Jurkat, Clone E6-1 (cell line): ENCODE data around the gene IPCEF1. TPM values are rescaled to one million over a fixed set of nuclear protein-coding genes. Genes with fewer than 3 reads are reported as not detected.

ENCODE experiments used
- DNase-seq: peaks from one replicate; pipeline ENCODE4 v3.0.0-alpha.2; 2011; ENCODE audit warnings: low read depth, low spot score
- H3K4me3 ChIP-seq: 2 replicates; pipeline ENCODE4 v1.5.1; 2011; ENCODE audit warnings: mild to moderate bottlenecking, low read length, control low read depth, moderate library complexity
- polyA plus RNA-seq: library from polyadenylated mRNA; unstranded; fragments of >200 nt; gene quantifications from one replicate; pipeline ENCODE4 v1.2.1, GENCODE V29; 2012; ENCODE audit warnings: missing spikeins; ENCODE audit not compliant: insufficient read length, insufficient read depth

IPCEF1 gene, protein sequence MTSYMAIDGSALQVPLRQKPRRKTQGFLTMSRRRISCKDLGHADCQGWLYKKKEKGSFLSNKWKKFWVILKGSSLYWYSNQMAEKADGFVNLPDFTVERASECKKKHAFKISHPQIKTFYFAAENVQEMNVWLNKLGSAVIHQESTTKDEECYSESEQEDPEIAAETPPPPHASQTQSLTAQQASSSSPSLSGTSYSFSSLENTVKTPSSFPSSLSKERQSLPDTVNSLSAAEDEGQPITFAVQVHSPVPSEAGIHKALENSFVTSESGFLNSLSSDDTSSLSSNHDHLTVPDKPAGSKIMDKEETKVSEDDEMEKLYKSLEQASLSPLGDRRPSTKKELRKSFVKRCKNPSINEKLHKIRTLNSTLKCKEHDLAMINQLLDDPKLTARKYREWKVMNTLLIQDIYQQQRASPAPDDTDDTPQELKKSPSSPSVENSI
- polyA plus RNA-seq = 2.0 TPM

DNA sequence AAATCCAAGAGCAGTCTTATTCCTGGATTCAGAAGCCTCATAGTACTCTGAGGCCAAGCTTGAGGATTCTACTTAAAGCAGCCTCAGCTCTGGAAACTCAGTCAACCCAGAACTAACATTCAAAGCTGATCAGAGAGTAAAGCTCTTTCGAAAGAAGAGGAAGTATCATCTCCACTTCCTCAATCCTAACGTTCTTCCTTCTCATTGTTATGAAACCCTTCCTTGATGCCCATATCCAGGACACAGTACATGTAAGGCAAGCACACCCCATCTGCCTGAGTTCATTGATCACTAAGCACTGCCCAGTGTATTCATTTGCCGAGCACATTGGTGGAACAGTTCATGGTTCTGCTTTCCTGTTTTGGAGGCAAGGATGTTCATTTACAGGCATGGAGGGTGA, at the start of gene IPCEF1:
TSS of gene IPCEF1 (minus strand) at position 114 of the 400 bp plus-strand sequence. CDS start 90,856 bp downstream, outside the sequence.
- H3K4me3 ChIP-seq = no peak within 1 kb of the TSS
- no peak for DNase-seq

DNA sequence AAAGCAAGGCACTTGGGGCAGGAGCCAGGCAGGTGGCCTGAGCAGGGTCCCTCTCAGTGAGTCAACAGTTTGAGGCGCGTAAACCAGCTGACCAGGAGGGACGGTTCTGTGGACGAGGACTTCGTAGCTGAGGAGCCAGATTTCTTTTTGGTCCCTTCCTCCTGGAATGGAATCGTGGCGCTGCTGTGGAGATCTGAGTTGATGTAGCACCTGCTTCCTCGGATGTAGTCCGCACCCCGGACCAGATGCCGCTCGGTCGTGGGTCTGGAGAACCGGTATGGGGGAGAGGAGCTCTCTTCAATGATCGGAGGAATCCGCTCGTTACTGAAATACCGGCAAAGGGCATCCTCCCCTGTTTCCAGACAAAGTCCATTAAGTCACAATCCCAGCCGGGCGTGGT, 49.7 kb upstream of the IPCEF1 start:
- no peak for DNase-seq
- no peak overlapping the region for H3K4me3 ChIP-seq

DNA sequence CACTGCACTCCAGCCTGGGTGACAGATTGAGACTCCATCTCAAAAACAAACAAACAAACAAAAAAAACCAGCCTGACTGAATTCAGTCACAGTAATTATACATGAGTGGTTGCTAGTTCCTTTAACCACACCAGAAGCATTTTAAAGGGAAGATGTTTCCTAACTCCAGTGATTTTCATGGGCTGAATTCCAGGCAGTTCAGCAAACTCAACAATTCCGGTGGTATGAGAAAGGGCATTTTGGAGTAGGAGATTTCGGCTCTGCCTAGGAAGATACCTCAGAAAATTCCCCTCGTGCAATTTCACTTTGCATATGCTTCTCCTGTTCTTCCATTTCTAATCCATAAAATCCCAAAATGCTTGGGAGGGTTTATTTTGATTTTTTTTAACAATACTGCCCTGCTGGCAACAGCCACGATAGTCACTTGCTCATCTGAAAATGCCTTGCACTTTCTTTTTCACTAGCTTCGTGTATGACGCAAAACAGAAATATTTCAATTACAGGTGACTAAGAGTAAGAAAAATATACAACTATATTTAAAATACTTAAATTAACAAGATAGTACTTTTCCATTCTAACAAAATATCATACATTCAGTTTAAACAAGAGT, 48.3 kb upstream of the IPCEF1 start:
- no peak for DNase-seq
- no peak overlapping the region for H3K4me3 ChIP-seq

DNA sequence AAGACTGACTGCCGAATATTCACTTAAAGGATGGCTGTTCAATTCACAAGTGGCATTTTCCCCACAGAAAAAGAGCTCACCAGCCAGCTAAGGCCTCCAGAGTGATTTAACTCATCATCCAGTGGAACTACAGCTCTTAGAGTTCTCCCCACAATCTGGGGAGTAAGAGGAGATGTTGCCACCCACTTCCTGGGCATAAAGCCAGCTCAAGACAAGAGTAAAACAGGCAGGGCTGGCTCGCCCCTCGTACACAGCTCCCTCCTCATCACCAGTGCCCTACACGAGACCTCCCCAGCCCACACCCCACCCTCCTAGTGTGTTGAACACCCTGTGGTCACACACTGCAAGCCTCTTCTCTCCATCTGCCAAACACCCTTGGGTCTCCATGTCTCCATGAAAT, 47.2 kb upstream of the IPCEF1 start:
- H3K4me3 ChIP-seq = no peak overlapping the region
- no peak for DNase-seq

DNA sequence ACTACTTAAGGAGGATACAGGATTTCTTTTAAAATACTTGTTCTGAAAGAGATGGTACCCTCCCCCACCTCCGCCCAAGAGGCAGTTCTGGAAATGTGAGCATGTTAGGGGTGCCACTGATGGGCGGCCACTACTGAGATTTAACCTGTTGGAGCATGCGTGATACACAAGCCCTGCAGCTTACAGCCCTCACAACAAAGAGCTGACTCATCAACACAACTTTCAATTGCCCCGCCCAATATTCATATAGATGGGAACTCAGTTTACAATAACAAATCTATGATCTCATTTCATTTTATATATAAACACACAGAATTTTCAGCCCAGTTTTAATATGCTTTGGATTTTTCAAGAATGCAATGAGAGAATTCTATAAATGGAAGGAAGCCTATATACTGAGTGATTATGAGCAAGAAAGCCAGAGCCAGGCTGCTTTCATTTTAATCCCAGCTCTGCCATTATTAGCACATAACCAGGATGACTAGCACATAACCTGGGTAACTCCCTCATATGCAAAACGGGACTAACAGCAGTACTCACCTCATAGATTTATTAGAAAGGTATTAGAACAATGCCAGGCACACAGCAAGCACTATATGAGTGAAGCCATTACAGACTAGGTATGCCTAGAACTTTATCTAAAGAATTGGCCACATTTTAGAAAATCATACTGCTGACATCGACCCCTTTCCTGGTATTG, 45.6 kb upstream of the IPCEF1 start:
- no peak for DNase-seq

DNA sequence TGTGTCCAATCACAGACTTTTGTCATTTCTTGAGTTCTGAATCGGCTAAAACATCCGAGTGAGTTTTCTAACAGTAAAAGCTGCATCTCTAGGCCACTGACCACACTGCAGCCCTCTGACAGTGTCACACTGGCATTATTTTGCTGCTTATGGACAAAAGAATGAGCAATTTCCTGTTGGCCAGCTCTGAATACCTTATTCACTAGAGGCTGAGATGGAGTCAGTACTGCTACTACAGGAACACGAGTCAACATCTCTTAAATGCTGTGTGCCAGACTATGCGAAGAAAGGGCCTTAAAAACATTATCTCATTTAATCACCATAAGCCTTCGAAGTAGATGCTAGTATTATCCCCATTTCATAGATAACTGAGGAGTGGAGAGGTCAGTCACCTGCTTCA, 42.5 kb upstream of the IPCEF1 start:
- no peak for DNase-seq
- no peak overlapping the region for H3K4me3 ChIP-seq

More for the DNA sequence above, 45.6 kb upstream of the IPCEF1 start:
- no peak overlapping the region for H3K4me3 ChIP-seq

DNA sequence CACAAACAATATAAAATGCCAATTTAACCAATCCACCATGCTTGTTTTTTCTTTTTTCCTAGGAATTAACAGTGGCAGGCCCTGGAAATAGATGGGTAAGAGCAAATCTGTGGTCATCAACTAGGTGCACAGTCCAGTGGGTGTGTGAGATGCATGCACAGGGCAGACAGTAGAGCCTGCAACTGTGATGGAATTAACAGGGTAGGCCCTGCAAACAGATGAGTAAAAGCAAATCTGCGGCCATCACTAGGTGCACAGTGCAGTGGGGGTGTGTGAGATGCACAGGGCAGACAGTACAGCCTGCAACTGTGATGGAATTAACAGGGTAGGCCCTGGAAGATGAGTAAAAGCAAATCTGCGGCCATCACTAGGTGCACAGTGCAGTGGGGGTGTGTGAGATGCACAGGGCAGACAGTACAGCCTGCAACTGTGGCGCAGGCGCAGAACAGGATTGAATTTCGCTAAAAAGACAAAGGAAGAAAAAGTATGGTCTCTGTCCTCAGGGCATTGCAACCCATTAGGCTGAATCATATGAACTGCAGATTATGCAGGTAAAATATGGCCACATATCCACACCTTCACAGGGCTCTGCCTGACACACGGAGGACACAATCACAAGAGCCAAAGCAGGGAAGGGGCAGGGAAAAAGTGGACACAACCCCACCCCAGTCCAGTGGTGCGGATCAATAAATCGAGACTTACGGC, 41.0 kb upstream of the IPCEF1 start:
- H3K4me3 ChIP-seq = no peak overlapping the region
- no peak for DNase-seq

DNA sequence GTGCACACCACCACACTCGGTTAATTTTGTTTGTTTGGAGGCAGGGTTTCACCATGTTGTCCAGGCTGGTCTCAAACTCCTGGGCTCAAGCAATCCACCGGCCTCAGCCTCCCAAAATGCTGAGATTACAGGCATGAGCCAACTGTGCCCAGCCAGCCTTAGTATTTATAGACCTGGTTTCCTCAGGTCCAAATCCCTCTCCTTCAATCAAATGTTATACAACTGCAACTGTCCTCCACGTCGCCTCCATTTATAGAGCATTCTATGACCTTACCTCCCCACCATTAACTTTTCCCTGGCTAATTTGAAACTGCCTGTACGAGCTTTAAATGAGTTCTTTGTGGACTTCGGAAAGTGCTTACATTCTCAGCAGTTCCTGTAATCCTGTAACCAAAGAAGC, 39.3 kb upstream of the IPCEF1 start:
- H3K4me3 ChIP-seq = no peak overlapping the region
- no peak for DNase-seq

DNA sequence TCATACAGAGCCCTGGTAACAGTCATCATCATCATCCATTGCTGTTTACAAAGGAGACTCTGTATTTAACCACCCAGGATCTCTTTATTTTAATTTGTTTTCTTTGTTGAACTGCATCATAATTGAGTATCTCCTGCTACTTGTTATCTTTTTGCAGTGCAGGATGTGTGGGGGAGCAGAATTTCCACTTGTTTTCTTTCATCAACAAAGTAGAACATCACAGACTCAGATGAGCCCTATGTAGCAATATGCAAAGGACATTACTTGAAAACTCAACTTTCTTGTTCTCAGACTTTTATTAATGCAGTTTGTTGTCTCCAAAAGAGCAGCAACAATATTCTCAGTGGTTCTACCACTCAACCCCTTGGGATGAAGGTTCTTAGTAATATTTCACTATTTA, 38.7 kb upstream of the IPCEF1 start:
- no peak overlapping the region for H3K4me3 ChIP-seq
- DNase-seq = no peak

DNA sequence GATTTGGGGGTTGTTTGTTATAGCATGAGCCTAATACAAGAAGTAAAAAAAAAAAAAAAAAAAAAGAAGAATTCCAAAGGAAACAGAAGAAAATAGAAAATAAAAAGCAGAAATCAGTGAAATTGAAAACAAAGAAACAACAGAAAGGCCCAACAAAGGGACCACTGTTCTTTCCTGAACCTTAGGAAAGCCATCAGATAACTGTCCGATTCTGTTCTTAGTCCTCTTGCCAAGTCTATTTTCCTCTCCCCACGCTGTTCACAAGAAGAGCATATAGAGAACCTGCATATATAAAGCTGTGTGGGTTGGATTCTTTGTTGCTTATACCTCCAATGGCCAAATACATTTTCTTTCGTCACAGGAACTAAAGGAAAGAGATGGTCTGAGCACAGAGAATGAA, 38.0 kb upstream of the IPCEF1 start:
- no peak overlapping the region for H3K4me3 ChIP-seq
- DNase-seq = no peak

DNA sequence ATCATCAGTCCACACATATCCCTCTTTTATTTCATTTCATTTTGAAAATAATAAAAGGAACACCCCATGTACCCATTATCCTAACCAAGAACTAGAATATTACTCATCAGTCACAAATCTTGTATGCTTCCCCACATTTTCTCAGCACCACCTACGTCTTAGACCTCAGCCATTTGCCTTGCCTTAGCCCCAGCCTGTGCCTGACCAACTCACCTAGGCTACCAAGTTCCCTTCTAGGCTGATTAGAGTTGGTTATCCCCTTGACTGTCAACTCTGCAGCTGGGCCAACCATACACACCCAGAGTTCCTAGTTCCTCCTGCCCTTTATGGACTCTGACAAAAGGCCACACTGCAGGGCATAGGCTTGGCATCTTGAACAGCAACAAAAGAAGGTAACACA, 33.4 kb upstream of the IPCEF1 start:
- DNase-seq = no peak
- H3K4me3 ChIP-seq = no peak overlapping the region

DNA sequence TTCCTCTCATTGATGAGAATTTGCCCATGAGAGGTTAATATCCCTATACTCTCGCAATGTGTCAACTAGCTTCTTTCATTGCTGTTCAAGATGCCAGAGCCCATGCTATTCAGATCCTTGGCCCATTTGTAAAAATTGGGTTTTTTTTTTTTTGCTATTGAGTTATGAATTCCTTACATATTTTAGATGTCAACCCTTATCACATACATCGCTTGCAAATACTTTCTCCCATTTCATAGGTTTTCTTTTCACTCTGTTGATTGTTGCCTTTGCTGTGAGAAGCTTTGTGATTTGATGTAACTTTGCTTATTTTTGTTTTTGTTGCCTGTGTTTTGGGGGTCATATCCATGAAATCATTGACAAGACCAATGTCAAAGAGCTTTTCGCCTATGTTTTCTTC, 32.2 kb upstream of the IPCEF1 start:
- no peak for DNase-seq
- H3K4me3 ChIP-seq = no peak overlapping the region

DNA sequence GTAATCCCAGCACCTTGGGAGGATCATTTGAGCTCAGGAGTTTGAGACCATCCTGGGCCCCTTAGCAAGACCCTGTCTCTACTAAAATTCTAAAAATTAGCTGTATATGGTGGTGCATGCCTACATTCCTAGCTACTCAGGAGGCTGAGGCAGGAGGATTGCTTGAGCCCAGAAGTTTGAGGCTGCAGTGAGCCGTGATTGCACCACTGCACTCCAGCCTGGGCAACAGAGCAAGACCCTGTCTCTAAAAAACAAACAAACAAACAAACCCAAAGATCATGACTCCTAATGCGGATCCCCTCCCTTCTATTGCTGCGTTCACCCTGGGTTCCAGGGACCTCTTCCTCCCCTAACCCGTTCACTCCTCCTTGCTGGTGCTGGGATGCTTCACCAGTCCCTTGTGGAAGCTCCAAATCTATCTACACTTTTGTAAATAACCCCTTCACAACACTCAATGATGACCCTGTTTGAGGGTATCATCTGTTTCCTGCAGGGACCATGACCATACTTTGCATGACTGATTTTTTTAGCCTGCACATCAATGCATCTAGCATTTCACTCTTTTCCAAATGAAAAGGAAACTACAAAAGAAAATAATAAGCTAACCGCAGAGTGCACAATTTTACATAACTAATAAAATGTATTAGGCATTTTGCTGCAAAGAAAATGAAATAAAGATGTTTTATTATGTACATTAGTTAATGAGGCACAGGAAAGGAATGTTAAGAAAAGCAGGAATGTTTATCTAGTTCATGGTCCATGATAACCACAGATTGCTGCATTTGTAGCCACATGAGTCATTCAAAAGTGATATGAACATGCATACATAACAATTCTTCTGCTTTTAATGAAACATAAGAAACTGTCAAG, 30.5 kb upstream of the IPCEF1 start:
- no peak overlapping the region for H3K4me3 ChIP-seq
- DNase-seq = no peak

DNA sequence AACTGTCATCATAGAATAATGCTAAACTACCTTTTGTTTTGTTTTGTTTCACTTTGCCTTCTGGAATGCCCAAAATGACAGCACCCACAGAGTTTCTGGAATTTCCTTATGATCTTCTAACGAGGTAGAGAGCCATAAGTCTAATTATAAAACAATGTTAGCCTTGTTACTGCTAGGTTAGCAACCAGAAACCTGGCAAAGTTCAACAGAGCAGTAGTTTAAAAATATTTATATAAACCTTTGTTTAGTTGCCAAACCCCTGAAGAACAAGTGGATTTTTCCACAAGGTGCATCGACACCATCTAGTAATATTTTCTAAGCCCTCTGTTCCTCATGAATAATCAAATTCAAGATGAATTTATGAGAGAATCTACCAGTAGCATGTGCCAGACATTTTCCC, 27.6 kb upstream of the IPCEF1 start:
- no peak overlapping the region for H3K4me3 ChIP-seq
- no peak for DNase-seq

DNA sequence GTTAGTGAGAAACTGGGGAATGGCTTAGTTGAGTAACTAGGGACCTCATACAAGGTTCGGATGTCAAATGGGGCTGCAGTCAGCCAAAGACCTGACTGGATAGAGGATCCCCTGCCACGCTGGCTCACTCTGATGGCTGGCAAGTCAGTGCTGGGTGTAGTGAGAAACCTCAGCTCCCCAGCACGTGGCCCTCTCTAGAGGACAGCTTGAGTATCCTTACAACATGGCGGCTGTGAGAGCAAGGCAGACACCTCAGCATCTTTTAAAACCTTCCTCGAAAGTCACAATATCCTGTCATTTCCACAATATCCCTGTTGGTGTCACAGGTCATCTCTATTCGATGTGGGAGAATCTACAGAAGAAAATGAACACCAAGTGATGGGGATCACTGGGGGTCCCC, 26.7 kb upstream of the IPCEF1 start:
- no peak overlapping the region for H3K4me3 ChIP-seq
- no peak for DNase-seq

DNA sequence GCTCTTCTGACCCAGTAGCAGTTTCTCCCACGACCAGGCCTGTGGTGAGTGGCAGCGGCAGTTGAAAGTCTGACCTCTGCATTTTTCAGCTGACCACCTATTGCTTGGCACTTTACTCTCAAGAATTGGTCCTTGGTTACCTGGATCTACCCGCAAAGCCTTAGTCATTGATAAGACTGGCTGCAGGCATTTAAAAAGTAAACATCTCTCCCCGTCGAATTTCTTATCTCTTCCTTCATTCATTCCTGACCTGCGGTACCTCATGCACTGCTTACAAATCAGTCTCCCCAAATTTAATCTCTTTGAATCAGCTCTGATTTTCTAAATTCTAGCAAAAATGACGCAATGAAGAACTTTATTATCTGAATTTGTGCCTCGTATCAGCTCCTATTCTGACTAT, 26.1 kb upstream of the IPCEF1 start:
- no peak for DNase-seq
- H3K4me3 ChIP-seq = no peak overlapping the region

DNA sequence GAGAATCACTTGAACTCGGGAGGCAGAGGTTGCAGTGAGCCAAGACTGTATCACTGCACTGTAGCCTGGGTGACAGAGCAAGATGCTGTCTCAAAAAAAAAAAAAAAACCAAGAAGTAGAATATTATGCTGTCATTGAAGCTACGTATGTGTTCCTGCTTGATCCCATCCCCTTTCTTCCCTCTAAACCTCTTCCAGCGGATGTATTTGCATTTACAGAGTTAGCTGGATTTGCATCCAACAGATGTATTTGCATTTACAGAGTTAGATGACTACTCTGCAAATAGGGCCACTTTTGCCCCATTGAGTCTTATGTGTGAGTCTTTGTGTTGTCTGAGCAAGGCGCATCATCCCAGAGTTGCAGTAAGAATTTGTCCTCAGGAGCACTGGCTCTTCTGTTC, 24.9 kb upstream of the IPCEF1 start:
- H3K4me3 ChIP-seq = no peak overlapping the region
- DNase-seq = no peak

DNA sequence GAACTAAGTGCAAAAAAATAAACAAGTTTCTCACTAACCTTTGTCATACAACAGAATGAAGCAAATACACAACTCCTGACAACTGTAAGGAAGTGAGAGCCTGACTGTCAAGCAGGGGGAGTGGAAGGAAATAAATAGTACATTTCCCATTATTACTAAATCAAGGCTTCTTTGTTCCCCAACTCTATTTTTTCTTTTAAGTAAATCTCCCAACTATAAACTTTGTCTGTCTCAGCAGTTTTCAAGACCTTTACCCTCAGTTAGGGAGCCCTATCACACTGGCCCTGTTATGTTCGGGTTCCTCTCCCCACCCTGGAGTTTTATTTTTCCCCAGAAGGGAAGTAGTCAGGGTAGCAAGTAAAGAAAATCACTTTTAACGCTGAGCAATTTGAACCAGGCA, 24.1 kb upstream of the IPCEF1 start:
- no peak overlapping the region for H3K4me3 ChIP-seq
- DNase-seq = no peak

DNA sequence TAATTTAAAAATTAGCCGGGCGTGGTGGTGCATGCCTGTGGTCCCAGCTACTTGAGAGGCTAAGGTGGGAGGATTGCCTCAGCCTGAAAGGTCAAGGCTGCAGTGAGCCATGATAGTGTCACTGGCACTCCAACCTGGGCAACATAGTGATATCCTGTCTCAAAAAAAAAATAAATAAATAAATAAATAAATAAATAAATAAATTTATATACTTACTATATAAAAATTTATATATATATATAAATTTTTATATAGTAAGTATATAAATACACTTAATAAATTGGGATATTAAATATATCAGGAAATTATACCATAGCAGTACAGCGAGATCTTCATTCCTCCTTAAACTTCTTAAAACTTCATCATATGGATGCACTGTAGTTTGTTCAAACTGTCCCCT, 23.0 kb upstream of the IPCEF1 start:
- no peak overlapping the region for H3K4me3 ChIP-seq
- no peak for DNase-seq
